ENCODE results near the gene SLC30A1. TPM values are rescaled to one million over a fixed set of nuclear protein-coding genes. Genes with fewer than 3 reads are reported as not detected.

Gene SLC30A1, protein sequence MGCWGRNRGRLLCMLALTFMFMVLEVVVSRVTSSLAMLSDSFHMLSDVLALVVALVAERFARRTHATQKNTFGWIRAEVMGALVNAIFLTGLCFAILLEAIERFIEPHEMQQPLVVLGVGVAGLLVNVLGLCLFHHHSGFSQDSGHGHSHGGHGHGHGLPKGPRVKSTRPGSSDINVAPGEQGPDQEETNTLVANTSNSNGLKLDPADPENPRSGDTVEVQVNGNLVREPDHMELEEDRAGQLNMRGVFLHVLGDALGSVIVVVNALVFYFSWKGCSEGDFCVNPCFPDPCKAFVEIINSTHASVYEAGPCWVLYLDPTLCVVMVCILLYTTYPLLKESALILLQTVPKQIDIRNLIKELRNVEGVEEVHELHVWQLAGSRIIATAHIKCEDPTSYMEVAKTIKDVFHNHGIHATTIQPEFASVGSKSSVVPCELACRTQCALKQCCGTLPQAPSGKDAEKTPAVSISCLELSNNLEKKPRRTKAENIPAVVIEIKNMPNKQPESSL
- total RNA-seq (2022; extraction: Qiagen RNA extraction): 20.8 to 25.0 TPM (median 24.2 TPM) in 5 replicates

GRCh38 chr1:211578640-211579439 lies at the start of gene SLC30A1:
SLC30A1 (minus strand) TSS chr1:211579161; CDS start chr1:211578612, 549 bp downstream.

Other genes with a start within 250 kb of the SLC30A1 start
- not detected in 5 replicates for gene RD3, start 87.0 kb downstream of the SLC30A1 start, total RNA-seq (2022; extraction: Qiagen RNA extraction)
- gene NEK2, start 96.5 kb upstream of the SLC30A1 start, total RNA-seq (2022; extraction: Qiagen RNA extraction): 34.9 to 45.6 TPM (median 44.5 TPM) in 5 replicates